CD4-positive, alpha-beta T cell treated with Interleukin-2 at 100 ng/mL for 4 hours (primary cell): ENCODE data around the gene KLHDC4.
"Not testable (repeated sequence)": the region's sequence is repeated elsewhere in the genome, so short reads cannot be mapped to it uniquely, and the experiment has no call there.

Experiments
- DNase-seq: peaks from one replicate; pipeline ENCODE4 v3.0.0-alpha.2; 2020; ENCODE audit warnings: low spot score

KLHDC4 gene

DNA sequence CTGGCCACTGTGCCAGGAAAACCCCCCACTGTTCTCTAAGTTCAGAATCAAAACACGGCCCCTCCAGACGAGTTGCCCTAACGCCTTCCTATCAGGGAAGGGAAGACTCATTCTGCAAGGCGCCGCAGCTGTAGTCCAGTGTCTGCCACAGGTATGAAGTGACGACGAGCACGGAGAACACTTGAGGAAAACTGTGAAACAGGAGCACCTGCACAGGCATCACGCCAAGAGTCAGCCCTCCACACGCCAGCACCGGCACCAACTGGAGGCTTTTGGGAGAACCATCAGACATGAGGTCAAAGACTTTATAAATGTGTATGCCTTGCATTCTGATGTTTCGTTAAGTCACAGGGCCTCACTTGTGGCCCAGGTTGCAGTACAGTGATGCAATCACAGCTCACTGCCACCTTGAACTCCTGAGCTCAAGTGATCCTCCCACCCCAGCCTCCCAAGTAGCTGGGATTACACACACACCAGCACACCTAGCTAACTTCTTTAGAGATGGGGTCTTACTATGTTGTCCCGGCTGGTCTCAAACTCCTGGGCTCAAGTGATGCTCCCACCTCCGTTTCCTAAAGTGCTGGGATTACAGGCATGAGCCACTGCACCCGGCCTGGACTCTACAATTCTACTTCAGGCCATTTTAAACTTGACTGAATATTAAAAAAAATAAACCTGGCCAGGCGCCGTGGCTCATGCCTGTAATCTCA lies 22.9 kb downstream of the KLHDC4 start:
- DNase-seq: no peak

GRCh38 chr16:87741700-87742415 lies 23.9 kb downstream of the KLHDC4 start:
- no peak for DNase-seq

GRCh38 chr16:87740909-87741424 lies 24.8 kb downstream of the KLHDC4 start:
- no peak for DNase-seq

DNA sequence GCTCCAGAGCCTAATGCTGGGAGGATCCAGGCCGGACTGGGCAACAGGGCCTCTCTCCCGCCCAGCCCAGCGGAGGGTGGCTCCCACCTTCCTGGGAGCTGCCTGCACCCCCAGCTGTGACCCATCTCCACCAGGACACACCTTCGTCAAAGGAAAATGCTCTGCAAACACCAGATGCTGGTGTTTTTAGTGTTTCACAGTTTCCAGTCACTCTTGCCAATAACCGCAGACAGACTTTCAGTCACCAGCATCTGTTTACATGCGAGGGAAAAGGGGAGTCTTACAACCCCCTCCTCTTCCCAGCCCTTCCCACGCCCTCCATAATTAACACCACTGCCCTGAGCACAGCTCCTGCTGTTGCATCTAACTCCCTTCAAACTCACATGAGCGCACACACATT lies 25.3 kb downstream of the KLHDC4 start:
- no peak for DNase-seq

DNA sequence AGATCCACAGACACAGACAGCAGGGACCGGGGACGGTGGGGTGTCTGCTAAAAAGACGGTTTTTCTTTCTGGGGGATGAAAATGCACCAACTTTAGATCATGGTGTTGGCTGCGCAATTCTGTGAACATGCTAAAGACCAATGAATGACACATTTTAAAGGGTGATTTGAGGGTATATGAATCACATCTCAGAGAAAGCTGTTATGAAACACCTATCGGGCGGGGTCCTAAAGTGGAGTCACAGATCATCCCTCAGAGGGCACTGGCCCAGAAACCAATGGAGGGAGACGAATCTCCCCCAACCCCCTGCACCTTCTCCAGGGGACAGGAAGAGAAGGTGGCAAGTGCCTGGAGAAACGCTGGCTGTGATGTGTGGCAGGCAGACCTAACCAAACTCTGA lies 26.0 kb downstream of the KLHDC4 start:
- no peak for DNase-seq

GRCh38 chr16:87736008-87736382 lies 29.8 kb downstream of the KLHDC4 start:
- DNase-seq: no peak

- no peak for DNase-seq
Measured at GRCh38 chr16:87735270-87736007, 30.3 kb downstream of the KLHDC4 start.

GRCh38 chr16:87734644-87735043 lies 31.1 kb downstream of the KLHDC4 start:
- no peak for DNase-seq

DNA sequence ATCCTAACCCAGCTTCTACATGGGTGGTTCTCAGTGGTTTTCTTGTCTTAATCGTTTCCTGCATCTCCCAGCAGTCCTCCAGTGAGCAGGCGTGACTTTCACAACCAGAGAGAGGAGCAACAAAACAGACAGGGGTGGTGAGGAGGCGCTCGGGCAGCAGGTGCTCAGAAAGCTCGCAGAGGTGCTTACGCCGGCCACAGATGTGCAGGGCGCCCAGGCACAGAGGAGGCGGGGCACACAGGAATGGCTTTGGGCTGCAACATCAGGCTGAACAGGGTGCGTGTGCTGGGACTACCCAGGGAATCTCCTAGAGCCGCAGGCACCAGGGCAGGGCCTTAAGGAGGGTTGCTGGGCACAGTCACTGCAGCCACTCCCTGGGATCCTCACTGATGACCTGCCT lies 32.6 kb downstream of the KLHDC4 start:
- peak; percentile 16 for DNase-seq

- no peak for DNase-seq
Measured at GRCh38 chr16:87731607-87732006, 34.2 kb downstream of the KLHDC4 start.

DNA sequence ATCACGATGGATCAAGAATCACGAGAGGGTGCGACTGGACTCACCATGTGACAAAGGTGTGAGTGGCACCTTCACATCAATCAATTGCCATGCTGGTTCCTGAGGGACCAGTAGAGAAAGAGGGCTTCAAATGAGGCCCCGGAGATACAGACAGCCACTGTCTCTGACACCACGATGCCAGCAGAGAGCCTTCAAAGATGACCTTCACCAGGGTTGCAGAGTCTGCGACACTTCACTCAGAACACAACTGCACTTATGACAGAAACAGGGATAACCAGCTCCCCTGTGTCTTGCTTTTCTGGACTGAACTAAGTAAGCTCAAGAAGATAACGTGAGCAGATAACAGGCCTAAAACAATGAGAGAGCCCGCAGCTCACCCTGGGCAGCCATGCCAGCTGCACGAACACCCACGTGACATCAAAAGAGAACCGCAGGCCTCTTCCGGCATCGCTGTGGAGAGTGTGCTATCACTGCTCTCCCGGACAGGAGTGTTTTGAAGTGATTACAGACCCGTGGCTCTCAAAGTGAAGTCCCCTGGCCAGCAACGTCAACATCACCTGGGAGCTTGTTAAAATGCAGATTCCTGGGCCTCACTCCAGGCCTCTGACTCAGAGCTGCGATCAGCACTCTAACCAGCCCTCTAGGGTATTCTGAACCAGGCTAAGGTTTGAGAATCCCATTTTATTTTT lies 36.4 kb downstream of the KLHDC4 start:
- no peak for DNase-seq

DNA sequence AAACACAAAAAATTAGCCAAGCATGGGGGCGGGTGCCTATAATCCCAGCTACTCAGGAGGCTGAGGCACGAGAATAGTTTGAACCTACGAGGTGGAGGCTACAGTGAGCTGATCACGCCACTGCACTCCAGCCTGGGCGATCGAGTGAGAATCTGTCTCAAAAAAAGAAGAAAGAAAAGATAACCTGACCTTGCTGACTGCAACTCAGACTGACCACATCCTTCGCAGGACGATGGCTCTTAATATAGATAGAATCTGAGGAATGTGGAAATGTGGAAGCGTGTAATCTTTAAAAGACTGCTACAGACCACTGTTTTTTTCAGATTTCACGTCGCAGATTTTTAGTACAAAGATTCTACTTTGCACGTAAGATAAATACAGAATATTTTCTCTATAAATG lies 37.8 kb downstream of the KLHDC4 start:
- no peak for DNase-seq

DNA sequence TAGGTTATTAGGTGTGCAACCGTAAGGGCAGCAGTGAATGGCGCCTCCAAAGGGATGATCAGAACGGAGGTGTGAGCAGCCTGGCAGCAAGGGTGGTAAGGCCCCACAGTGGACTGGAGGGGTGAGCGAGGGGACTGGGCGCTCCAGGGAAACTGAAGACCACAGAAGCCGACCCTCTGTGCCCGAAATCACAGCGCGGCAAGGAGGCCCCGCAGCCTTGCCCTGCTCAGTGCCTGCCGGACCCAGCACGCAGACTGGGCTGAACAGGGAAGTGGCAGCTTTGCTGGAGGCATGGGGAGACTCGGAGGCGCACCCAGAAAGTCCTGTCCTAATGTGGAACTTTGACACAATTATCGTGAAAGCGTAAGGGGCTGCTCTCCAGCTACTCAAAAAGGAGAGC lies 38.4 kb downstream of the KLHDC4 start:
- no peak for DNase-seq

DNA sequence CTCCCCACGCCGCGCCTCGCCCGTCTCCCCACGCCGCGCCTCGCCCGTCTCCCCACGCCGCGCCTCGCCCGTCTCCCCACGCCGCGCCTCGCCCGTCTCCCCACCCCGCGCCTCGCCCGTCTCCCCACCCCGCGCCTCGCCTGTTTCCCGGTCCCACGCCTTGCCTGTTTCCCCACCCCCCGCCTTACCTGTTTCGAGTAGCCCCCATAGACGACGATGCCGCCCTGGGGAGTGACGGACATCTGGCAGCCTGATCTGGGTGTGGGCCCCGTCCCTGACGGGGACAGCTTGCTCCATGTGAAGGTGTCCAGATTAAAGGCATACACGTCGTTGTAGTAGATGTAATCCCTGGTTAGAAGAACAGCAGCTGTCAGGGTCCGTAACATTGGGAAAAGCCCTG lies 39.2 kb downstream of the KLHDC4 start:
- DNase-seq: not testable (repeated sequence)

GRCh38 chr16:87725596-87726235 lies 40.1 kb downstream of the KLHDC4 start:
- DNase-seq: no peak

- peak; percentile 49 for DNase-seq
Measured at GRCh38 chr16:87724490-87725291, 41.1 kb downstream of the KLHDC4 start.

GRCh38 chr16:87723226-87723623 lies 42.6 kb downstream of the KLHDC4 start:
- peak; percentile 9 for DNase-seq

DNA sequence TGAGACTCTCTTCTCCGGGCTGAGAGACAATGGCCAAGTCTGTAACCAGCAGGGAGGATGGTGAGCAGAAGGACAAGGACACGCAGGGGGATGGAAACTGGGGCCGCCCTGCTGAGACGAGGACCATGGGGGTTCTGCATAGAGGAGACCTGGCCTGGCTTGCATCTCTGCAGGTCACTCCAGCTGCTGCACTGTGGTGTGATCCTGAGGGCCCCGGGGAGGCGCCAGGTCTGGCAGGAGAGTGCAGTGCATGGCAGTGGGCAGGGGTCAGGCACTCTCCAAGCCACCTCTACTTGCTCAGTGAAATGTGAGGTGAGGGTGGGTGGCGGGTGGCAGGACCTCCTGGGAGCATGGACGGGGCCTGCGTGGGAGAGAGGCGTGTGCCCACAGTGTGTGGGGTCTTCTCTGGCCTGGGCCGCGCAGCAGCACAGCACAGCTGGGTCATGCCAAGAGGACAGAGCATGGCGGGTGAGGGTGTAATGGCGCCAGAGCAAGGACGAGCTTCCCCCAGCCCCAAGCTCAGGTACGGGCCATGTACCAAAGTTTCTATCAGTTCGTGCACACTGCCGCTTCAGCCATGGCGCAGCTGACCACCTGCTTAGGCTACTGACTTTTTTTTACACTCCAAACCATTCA lies 43.1 kb downstream of the KLHDC4 start:
- no peak for DNase-seq

GRCh38 chr16:87721622-87722585 lies 43.9 kb downstream of the KLHDC4 start:
- DNase-seq: no peak
